Prostate gland (tissue), 2 donors: Measurements from ENCODE around the gene KIAA0232.

Experiments used
- CTCF ChIP-seq, 4 experiments: fragments of 200-600 bp in 2 of 4; fragments of 450-650 bp in 2 of 4; sonication (generic) in 2 of 4; IDR thresholded peaks; 1 replicate in 3 of 4; 2 replicates in 1 of 4; pipeline ENCODE4 v1.5.1; 2016 to 2019; ENCODE audit warnings: antibody characterized with exemption in 4 of 4, mild to moderate bottlenecking in 2 of 4, moderate library complexity in 2 of 4
- POLR2A ChIP-seq: fragments of 450-650 bp; IDR thresholded peaks from one replicate; pipeline ENCODE4 v1.6.1; 2016; ENCODE audit warnings: antibody characterized with exemption, mild to moderate bottlenecking

- TF ChIP-seq POLR2A (no peak), CTCF (IDR thresholded peaks at IDR 0.05) (no peak)
Observed at GRCh38 chr4:6803246-6803645, 20.7 kb downstream of the KIAA0232 start.
